Left ventricle myocardium superior (tissue), 1 donor: ENCODE data around the gene ATF7IP2. TPM values are rescaled to one million over a fixed set of nuclear protein-coding genes. Genes with fewer than 3 reads are reported as not detected.
"Not testable (repeated sequence)": the region's sequence is repeated elsewhere in the genome, so short reads cannot be mapped to it uniquely, and the experiment has no call there.

Source experiments
- ATAC-seq: fragments of 200-7000 bp; cut with Tn5 transposase; one replicate; pipeline ENCODE4 v1.9.1; 2020; ENCODE audit warnings: mild to moderate bottlenecking, moderate library complexity
- DNase-seq: peaks from one replicate; pipeline ENCODE4 v3.0.0-alpha.2; 2020
- intact Hi-C: fragments of 100-400 bp; cut with micrococcal nuclease; formaldehyde crosslinking; loops from one replicate; pipeline ENCODE4 v1.11.0; 2022
- long read RNA-seq: library from polyadenylated mRNA; unstranded; transcript quantifications from one replicate; pipeline ENCODE4 v2.0.0, GENCODE V29; 2021
- total RNA-seq: library from RNA; stranded (reverse); fragmentation: NEBNext Ultra II Directional; extraction: Animal tissue kit (Norgen Biotek cat#: 25700); gene quantifications from one replicate; pipeline ENCODE4 v1.2.1, GENCODE V29; 2021
- donor health status: DM: no; HTN: yes; CAD: no; lungs with severe emphysema.

Gene ATF7IP2, protein sequence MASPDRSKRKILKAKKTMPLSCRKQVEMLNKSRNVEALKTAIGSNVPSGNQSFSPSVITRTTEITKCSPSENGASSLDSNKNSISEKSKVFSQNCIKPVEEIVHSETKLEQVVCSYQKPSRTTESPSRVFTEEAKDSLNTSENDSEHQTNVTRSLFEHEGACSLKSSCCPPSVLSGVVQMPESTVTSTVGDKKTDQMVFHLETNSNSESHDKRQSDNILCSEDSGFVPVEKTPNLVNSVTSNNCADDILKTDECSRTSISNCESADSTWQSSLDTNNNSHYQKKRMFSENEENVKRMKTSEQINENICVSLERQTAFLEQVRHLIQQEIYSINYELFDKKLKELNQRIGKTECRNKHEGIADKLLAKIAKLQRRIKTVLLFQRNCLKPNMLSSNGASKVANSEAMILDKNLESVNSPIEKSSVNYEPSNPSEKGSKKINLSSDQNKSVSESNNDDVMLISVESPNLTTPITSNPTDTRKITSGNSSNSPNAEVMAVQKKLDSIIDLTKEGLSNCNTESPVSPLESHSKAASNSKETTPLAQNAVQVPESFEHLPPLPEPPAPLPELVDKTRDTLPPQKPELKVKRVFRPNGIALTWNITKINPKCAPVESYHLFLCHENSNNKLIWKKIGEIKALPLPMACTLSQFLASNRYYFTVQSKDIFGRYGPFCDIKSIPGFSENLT
- total RNA-seq = 50.0 TPM
- long read RNA-seq, transcript ATF7IP2-214 (3 exons, 576 nt) = major isoform, 5 of 16 reads
- long read RNA-seq, partial matches to known transcripts = 3 of 16 reads
- long read RNA-seq, other reads (novel, unspliced or antisense) = 7 of 16 reads

DNA sequence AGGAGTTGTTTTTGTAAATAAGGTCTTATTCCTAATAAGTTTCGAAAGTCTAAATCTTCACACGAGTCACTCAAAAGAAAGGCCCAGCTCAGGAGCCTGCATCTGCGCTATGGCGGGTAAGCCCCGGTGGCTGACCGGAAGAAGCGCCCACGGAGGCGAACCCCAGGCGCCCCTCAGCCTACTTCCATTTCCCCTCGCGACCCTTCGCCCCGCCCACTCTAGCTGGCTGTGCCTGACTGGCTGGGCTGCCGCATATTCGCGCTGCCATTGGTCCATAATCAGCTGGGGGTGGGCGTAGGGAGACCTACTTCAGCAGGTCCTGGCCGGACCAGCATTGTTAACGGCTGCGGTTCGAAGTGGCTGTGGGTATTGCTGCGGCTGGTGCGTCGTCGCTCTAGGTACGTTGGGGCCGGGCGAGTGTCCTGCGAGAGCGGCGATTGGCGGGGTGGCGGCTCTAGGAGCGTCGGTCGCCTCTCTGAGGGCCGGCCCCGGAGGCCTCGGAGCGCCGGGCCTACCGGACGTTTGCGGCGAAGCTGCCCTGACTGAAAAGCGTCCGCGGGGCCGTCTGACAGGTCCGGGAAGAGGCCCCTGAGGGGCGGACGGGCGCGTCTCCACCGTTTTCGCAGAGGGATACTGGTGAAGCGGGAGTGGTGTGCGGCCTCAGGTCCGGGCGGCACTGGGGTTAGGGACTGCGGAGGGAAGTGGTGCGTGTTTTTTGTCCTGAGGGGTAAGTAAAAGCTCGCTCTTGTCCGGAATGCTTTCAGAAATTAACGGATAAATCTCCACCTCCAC is at the start of gene ATF7IP2:
Gene ATF7IP2 (plus strand): TSS at position 337 of the 792 bp plus-strand sequence. CDS start 44,560 bp downstream, outside the sequence.
- ATAC-seq (peak; percentile 99), DNase-seq (peak; percentile 94)
- intact Hi-C loops = loop anchor here (10.0 kb wide), 1 partner anchor 119 kb away; no protein-coding TSS in a partner anchor

DNA sequence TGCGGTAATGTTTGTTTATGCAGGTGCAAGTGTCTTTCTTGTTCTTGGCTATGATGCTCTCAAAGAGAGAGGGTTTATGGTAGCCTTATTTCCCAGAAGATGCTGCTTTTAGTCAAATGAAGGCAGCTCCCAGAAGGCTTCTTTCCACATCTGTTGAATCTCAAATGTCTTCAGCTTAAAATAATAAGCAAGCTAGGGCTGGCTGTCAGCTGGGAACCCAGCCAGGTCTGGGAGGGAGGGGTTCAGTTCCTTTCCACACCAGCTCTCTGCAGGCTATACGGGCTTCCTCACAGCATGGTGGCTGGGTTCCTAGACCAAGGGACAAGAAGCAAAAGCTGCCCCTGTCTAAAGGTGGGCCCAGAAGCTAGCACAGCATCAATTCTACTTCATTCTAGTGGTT is 47.4 kb upstream of the ATF7IP2 start:
- DNase-seq = no peak
- intact Hi-C loops = no loop called here
- ATAC-seq = peak; percentile 23

DNA sequence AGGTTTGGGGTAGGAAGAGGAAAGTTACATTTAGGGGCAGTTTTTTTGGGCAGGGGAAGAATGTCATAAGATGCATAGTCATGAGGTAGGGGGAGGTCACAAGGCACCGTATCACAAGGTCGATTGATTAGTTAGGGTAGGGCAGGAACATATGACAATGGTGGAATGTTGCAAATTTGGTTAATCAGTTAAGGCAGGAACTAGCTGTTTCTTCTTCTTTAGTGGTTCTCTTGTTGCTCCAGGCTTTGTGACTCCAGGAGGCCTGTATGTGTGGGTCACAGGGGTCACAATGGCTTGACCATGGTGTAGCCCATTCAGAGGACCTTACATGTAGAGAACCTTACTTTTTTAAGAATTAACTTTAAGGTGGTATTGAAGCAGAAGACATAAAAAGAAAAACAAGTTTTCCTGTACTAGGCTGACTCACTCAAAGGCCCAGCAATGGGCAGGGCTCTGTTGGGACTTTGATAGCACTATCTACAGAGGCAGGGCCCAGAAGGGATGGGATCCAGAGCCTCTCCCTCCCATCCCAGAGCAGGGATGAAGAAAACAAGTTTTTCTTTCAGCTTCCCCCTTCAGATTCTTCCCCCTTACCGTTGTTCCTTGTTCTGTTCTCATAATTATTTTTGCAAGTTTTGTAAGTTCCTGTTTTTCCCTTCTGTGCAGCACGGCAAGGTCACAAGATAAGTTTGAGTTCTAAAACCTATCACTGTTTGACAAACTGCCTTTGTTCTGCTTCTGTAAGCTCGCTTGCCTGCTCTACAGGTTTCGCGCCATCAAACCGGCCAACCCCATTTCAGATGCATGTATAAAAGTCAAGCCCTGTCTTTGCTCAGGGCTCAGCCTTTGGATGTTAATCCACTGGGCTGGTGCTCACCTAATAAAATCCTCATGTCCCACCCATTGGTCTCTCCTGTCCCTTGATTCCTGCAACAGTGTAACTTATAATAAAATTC is 45.8 kb upstream of the ATF7IP2 start:
- intact Hi-C loops = no loop called here

DNA sequence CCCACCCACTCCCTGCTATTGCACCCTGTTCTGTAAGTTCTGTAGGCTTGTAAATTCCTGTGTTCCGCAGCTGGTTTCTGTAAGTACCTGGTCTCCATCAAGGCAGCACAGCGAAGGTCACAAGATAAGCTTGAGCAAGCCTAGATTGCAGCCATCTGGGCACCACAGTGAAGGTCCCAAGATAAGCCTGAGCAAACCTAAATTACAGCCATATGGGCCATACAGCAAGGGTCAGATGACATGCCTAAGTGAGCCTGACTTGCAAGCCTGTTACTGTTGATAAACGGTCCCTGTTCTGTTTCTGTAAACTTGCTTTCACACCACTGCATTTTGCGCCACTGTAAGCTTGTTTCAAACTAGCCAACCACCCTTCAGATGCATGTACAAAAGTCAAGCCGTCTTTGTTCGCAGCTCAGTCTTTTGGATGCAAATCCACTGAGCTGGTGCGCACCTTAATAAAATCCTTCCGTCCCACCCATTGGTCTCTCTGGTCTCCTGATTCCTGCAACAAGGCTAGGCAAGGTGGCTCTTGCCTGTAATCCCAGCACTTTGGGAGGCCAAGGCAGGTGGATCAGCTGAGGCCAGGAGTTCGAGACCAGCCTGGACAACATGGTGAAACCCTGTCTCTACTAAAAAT is 42.6 kb upstream of the ATF7IP2 start:
- ATAC-seq = no peak
- intact Hi-C loops = no loop called here
- DNase-seq = no peak

More for the DNA sequence above, 45.8 kb upstream of the ATF7IP2 start:
- ATAC-seq (no peak), DNase-seq (no peak)

DNA sequence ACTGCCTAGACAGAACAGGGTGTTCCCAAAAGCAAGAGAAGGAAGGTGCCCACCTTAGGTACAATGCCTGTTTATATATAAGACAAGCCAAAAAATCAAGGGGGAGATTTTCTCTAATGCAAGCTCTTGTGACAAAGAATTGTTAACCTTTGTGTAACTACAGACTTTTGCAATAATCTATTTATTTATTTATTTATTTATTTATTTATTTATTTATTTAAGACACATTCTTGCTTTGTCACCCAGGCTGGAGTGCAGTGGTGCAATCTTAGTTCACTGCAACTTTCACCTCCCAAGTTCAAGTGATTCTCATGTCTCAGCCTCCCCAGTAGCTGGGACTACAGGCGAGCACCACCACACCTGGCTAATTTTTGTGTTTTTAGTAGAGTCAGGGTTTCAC is 41.2 kb upstream of the ATF7IP2 start:
- ATAC-seq, intact Hi-C loops, DNase-seq: not testable (repeated sequence)

DNA sequence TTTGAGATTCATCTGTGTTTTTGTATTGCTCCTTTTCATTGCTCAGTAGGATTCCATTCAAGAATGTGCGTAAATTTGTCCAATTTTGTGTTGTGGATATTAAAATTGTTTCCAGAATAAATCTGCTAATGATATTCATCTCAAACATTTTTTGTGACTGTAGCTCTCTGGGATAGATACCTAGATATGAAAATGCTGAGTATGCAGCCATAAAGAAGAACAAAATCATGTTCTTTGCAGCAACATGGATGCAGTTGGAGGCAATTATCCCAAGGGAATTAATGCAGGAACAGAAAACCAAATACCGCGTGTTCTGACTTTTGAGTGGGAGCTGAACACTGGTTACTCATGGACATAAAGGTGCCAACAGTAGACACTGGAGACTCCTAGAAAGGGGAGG is 40.2 kb upstream of the ATF7IP2 start:
- DNase-seq (no peak), ATAC-seq (no peak)
- intact Hi-C loops = no loop called here

DNA sequence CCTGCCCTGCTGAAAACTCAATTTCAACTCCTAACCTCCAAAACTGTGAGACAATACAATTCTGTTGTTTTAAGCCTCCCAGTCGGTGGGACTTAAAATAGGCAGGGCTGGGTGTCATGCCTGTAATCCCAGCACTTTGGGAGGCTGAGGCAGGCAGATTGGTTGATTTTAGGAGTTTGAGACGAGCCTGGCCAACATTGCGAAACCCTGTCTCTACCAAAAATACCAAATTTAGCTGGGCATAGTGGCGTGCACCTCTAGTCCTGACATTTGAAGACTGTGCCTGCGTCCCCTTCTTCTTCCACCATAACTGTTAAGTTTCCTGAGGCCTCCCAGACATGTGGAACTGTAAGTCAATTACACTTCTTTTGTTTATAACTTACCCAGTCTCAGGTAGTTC is 36.0 kb upstream of the ATF7IP2 start:
- DNase-seq = no peak
- no peak for ATAC-seq
- intact Hi-C loops = no loop called here

DNA sequence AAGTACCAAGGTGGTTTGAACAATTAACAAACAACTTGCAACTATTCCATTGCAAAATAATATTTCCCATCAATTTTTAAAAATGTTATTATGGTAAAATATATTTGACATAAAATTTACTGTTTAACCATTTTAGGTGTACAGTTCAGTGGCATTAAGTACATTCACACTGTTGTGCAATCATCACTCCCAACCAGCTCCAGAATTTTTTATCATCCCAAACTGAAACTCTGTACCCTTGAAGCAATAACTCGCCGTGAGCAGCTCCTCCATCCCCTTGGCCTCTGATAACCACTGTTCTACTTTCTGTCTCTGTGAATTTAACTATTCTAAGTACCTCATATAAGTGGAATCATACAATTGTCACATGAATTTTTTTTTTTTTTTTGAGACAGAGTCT is 33.6 kb upstream of the ATF7IP2 start:
- intact Hi-C loops = no loop called here
- DNase-seq = no peak
- no peak for ATAC-seq

DNA sequence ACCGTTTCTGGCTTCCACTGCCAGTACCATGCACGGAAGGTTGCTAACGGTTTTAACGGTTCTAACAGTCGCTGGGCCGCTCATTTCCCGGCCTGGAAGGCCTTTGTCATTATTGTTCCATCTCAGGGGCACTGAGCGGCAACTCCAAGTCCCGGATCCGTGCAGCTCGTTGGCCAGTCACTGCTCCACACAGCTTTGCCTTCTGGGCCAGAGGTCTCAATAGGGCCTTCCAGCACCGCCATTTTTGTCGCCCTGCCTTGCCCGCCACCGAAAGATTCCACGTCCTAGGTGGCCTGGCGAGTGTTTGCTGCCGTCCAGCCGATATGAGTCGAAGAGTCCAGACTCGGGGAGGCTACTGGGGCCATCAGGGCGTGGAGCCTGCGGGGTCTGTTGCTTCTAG is 30.3 kb upstream of the ATF7IP2 start:
- intact Hi-C loops = no loop called here
- no peak for ATAC-seq
- no peak for DNase-seq

DNA sequence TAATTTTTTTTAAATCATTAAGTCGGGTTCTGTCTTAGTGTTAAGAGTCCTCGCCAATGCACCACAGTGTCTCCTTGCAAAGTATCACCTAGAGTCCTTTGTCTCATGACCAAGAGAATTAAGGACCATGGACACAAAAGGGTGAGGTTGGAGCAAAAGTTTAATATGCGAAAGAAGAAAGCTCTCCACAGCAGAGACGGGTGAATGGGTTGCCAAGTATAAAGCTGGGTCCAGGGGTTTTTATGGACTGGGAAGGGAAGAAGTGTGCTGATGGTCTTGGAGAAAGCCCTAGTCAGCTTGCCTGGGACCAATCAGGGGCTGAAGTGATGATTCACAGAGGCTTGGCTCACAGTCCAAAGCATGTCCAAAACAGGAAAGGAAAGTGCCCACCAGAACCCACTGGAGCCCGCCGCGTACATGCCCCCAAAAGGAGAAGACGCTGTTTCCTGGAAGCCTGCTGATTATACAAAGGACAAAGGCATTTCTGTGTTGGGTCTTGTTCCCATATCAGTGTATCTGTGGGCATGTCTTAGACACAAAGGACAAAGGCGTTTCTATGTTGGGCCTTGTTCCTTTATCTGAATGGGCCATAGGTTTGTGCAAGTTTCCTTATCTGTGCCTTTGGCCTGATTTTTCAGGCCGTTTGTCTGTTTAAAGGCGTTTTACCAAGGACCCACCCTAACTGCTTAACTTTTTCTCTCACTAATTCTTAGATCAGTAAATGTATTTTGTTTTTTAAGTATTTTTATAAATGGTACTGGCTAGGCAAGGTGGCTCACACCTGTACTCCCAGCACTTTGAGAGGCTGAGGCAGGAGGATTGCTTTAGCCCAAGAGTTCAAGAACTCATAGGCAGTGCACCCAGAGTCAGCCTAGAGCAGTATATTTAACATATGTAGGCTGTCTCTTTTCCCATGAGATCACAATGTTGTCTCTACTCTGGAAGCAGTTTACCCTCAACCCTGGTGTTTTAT is 28.7 kb upstream of the ATF7IP2 start:
- ATAC-seq (no peak), DNase-seq (no peak)
- intact Hi-C loops = no loop called here

DNA sequence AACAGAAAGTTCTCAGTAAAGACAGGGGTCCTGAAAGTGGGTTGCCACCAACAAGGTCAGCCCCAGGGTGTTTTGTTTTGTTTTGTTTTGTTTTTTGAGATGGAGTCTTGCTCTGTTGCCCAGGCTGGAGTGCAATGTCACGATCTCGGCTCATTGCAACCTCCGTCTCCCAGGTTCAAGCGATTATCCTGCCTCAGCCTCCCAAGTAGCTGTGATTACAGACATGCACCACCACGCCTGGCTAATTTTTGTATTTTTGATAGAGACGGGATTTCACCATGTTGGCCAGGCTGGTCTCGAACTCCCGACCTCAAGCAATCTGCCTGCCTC is 24.1 kb upstream of the ATF7IP2 start:
- intact Hi-C loops, ATAC-seq, DNase-seq: not testable (repeated sequence)

DNA sequence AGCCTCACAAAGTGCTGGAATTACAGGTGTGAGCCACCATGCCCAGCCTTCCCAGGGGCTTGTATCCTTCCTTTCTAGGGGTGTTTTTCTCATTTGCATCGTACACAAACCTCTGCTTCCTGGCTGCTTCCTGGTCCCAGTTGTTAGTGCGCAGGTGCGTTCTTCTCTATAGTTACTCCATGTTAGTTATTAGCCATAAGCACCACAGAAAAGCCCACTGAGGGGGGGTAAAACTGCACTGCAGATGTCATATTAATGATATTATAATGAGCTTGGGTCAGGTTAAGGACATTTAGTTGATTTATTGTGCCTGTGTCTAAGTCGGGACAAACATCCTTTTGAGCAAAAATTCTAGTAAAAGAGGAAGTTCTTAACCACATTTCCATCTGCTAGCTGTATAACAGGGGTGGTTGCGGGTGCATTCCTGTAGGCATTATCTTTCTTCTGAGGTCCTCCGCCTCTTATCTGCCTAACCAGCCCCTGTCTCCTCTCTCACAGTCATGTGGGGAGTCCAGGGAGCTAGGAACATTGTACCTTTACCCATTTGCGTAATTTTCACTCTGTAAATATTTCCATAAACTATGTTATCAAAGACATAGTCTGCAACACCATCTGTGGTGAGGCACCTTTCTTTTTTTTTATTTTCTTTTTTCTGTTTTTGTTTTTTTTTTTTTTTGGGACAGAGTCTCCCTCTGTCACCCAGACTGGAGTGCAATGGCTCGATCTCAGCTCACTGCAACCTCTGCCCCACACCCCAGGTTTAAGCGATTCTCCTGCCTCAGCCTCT is 23.6 kb upstream of the ATF7IP2 start:
- DNase-seq = no peak
- no peak for ATAC-seq
- intact Hi-C loops = no loop called here

DNA sequence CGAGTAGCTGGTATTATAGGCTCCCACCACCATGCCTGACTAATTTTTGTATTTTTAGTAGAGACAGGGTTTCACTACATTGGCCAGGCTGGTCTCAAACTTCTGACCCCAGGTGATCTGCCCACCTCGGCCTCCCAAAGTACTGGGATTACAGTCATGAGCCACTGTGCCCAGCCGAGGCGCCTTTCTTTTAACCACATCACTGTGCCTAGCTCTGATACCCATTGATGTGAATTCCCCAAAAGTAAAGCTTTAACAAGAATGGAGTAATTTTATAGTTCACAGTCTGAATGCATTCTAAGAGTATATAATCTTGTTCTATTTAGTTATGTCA is 23.0 kb upstream of the ATF7IP2 start:
- DNase-seq, intact Hi-C loops, ATAC-seq: not testable (repeated sequence)

DNA sequence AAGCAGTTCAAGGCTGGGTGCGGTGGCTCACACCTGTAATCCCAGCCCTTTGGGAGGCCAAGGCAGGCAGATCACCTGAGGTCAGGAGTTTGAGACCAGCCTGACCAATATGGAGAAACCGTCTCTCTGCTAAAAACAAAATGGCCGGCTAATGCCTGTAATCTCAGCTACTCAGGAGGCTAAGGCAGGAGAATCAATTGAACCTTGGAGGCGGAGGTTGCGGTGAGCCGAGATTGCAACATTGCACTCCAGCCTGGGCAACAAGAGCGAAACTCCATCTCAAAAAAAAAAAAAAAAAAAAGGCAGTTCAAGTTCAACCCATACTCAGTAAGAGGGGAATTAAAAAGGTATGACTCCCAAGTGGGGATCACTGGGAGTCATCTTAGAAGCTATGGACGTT is 19.2 kb upstream of the ATF7IP2 start:
- intact Hi-C loops = not testable (repeated sequence)

DNA sequence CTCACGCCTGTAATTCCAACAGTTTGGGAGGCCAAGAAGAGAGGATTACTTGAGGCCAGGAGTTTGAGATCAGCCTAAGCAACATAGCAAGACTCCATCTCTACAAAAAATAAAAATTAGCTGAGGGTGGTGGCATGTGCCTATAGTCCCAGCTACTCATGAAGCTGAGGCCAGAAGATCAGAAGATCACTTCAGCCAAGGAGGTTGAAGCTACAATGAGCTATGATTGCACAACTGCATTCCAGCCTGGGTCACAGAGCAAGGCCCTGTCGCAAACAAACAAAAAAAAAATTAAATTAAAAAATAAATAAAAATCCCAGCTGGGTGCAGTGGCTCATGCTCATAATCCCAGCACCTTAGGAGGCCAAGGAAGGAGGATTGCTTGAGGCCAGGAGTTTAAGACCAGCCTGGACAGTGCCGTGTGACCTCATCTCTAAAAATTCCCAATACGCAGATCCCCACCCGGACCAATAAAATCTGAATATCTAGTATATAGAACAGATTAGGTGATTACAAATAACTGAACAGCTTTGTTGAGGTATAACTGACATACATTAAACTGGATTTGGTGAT is 18.2 kb upstream of the ATF7IP2 start:
- ATAC-seq = no peak
- no peak for DNase-seq
- intact Hi-C loops = no loop called here

More for the DNA sequence above, 19.2 kb upstream of the ATF7IP2 start:
- DNase-seq, ATAC-seq: not testable (repeated sequence)

DNA sequence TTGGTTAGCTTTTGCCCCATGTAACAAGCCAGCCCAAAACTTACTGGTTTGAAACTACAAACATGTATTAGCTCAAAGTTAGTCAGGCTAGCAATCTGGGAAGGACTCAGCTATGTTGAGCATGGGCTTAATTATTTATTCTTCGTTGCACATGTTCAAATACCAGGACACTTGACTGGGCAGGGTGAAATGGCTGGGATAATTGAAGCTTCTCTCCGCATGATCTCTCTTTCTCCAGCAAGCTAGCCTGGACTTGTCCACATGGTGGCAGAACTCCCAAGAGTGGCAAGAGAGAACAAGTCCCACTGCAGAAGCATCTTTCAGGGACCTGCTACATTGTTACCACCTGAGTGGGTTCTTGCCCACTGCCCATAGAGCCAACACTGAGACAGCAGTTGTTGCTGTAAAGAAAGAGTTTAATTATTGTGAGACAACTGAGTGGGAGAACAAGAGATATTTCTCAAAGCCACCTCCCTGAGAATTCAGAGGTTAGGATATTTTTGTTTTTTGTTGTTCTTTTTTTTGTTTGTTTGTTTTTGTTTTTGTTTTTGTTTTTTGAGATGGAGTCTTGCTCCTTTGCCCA is 16.8 kb upstream of the ATF7IP2 start:
- intact Hi-C loops = no loop called here
- DNase-seq (no peak), ATAC-seq (no peak)
